A172 (cell line): Measurements from ENCODE around the gene POLR2L. TPM values are rescaled to one million over a fixed set of nuclear protein-coding genes. Genes with fewer than 3 reads are reported as not detected.

Experiments
- DNase-seq: peaks from one replicate; pipeline ENCODE4 v3.0.0-alpha.2; 2015; ENCODE audit warnings: low spot score
- total RNA-seq: library from RNA; depleted of rRNA; stranded (reverse); fragments of >200 nt; shearing (Covaris generic); gene quantifications from 2 replicates; pipeline ENCODE4 v1.2.3, GENCODE V29; 2014

Gene POLR2L
- total RNA-seq, 1 experiment from 2014 or later: 132 TPM

DNA sequence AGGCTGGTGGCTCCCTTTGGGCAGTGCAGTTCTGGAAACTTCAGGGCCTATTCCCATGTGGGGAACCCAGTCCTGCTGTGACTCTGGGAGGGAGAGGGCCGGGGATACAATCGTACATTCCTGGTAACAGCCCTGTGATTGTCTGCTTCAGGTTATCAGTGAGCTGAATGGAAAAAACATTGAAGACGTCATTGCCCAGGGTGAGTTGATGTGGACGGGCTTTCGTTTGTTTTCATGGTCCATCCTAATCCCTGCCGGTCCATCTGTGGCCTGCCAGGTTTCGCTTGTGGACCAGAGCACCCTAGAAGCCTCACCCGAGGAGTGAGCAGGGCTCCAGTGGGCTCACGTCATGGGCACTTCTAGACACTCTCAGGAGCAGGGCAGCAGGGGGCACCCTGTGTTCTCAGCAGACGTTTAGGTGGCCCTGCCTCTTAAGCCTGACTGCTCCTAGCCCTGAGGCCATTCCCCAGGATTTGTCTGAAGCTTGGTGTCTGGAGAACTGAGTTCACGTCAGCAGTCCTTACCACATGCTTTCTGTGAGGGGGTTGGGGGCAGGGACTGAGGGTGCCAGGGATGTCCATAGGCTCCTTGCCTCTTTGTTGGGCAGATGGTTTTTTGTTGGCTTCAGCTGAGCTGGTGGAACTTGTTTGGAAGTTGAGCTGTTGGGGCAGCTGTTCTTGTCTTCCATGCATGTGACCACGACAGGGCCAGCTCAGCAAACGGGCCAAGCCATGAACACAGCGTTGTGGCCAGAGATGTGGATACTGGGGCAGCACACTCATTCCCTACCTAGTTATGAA lies 30.7 kb downstream of the POLR2L start:
- no peak for DNase-seq

GRCh38 chr11:810040-810567 lies 32.2 kb downstream of the POLR2L start:
- DNase-seq: no peak

GRCh38 chr11:809287-810039 lies 32.9 kb downstream of the POLR2L start, which contains the start of gene RPLP2:
Gene RPLP2, plus strand, starts transcription at chr11:809967. Its CDS starts 268 bp downstream, at chr11:810235.
- peak; percentile 96 for DNase-seq

DNA sequence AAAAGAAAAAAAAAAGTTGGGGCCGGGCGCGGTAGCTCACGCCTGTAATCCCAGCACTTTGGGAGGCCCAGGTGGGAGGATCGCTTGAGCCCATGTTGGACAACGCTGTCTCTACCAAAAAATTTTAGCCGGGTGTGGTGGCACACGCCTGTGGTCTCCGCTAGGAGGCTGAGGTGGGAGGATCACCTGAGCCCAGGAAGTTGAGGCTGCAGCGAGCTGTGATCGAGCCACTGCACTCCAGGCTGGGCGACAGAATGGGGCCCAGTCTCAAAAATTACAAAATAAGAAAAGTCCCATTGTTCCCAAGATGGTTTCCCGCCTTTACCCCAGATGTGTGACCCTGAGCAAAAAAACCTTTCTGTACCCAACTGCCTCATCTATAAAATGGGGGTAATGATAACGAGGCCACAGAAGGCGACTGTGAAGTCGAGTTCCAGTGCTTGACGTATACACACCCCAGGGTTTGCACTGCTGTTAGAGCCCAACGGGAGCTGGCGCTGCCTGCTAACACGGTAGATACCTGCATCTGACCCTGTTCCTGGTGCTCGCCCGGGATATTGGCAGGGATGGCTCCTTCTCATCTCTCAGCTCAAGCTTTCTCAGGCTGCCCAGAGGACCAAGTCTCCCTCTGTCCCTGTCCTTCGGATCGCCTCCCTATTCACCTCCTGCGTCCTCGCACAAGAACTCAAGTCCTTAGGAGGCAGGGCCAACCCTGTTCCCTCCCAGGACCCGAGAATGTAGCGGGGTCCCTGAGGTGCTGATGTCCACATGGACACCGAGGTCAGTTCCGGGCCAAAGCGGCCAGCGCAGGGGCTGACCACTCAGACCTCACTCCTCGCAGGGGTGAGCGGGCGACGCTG lies 33.7 kb downstream of the POLR2L start:
- peak; percentile 75 for DNase-seq

- DNase-seq: no peak
Measured at GRCh38 chr11:804599-804964, 37.7 kb downstream of the POLR2L start.

GRCh38 chr11:803770-804598 lies 38.3 kb downstream of the POLR2L start:
- no peak for DNase-seq

- no peak for DNase-seq
Measured at GRCh38 chr11:803467-803742, 38.9 kb downstream of the POLR2L start.

- no peak for DNase-seq
Measured at GRCh38 chr11:802693-803466, 39.4 kb downstream of the POLR2L start.

- no peak for DNase-seq
Measured at GRCh38 chr11:802018-802617, 40.2 kb downstream of the POLR2L start.

GRCh38 chr11:801097-801780 lies 41.1 kb downstream of the POLR2L start:
- no peak for DNase-seq

DNA sequence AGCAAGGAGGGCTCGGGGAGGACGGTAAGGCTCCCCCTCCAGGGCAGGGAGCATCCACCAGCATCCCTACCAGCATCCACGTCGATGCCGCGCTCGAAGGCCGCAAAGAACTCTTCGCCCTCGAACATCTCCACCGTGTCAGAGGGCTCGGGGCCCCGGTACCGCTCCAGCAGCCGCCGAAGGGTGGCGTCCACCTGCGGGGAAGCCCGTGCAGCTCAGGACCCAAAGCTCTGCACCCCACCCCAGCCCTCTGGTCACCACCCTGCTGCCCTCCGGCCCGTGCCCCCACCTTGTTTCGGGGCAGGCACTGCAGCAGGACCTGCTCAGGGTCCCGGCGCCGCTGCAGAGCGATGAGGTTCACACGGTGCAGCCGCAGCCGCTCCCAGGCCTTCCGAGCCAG lies 41.9 kb downstream of the POLR2L start:
- no peak for DNase-seq

DNA sequence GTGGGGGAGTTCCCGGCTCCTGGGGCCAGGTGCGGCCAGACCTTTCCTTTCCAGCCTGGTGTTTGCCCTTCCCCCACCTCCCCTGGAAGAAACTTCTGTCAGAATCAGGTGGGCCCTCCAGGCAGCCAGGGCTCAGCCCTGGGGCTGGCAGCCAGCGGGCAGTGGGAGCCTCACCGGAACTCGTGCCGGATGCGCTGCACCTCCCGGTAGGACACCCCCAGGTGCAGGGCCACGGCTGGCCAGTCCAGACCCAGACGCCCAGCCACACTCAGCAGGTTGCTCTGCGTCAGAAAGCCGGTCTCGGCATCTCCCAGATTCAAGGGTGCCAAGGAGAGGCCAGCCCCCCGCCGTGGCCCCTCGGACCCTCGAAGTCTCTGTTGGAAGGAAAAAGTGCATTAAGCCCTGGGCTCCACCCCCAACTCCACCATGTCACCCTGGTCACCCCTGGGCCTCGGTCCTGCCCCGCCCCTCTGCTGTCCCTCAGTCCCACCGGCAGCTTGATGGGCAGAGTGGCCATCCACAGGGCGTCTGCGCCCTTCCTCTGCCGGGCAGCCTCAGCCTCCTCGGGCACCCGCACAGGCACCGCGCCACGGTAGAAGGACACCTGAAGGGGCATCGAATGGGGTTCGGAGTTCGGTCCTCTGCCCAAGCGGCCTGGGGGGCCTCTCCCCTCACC lies 42.5 kb downstream of the POLR2L start:
- DNase-seq: no peak

DNA sequence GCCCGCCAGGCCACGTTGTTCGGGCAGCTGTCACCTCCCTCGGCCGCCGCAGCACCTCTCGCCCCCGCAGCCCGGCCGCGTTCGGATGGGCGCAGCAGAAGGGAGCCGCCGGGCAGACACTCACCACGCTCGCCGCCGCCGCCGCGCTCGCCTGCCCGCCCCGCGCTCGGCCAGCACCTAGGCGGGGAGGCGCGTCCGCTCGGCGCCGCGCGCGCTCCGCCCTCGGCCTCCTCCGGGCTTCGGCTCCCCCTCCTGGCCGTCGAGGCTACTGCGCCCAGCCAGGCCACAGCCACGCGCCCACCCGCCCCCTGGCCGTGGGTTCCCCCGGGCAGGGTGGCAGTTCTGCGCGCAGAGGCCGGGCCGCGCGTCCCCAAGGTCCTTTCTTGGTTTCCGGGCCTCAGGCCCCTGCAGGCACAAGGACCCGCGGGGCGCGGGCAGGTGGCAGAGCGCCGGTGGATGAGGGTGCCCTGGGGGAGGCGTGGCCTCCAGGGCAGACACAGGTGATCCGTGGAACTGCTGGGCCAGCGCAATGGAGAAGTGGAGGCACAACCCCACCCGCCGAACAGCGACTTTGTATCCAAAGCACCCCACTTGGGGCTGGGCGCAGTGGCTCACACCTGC lies 44.1 kb downstream of the POLR2L start, which contains the start of gene SLC25A22:
SLC25A22 (minus strand) TSS at position 189 of the 621 bp plus-strand sequence. CDS start 3,275 bp downstream, outside the sequence.
- DNase-seq: peak; percentile 56

DNA sequence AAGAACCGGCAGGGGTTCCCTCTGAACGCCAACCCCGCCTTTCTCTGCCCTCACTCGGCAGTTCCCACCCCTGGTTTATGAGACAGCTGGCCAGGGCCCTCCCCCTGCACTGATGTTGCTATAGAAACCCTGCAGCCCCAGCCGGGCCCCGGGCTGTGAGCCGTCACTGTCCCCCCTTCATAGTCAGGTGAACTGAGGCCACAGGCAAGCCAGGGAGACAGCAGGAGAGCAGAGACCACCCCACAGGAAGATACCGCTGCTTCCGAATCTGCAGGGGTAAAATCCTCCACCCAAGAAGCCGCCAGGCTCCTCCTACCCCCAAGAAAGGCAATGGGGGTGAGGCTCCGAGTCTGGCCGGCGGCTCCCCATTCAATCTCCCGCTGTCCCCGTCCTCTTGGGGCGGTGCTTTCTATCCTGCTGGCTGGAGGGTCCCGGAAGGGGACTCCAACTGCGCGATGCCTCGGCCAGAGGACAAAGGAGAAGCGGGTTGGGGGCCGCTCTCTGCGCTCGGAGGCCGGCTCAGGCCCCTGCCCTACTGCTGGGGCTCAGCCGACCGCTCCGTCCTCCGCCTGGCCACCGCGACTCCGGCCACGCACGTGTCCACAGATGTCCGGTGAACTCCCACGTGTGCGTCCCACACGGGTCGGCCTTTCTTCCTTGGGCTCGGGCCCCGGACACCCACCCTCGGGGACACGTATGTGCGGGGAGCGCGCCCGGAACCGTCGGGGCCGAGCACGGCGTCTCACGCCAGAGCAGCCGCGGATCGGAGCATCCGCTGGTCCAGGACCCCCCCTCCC lies 44.8 kb downstream of the POLR2L start:
- peak; percentile 85 for DNase-seq

DNA sequence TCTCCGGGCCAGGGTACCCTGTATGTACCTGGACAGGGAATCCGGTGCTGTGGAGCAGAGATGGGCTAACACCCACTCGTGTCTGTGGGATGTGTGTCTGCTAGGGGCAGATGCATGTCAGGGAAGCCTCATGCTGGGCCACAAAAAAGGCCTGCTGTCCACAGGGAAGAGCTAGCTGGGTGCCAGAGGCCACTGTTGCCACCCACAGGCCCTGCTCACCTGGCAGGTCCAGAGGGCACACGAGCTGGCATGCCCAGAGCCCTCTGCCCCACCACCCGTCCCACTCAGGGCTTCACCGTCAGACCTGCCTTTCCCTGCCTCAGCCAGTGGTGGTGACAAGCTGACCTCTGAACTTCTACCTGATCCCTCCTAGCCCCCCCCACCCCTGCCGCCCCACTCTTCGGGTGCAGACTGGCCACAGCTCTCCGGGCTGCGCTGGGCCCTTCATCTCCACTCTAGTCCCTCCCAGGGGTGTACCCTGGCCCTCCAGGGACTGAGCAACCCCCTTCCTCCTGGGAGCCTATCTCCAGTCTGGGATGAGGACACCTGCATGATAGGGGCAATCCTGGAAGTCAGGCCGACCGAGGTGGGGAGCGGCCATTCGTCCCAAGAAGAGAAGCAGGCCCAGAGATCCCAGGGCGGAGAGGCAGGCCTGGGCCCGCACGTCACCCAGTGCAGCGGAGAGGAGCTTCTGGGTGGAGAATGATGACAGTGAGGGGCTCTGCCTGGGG lies 45.6 kb downstream of the POLR2L start:
- no peak for DNase-seq
